GM10847 (cell line): ENCODE results near the gene CELF5.

Source experiments
- POLR2A ChIP-seq: IDR thresholded peaks from 2 replicates; pipeline ENCODE4 v1.6.1; 2011; ENCODE audit not compliant: insufficient read length; ENCODE audit errors: extremely low read depth

The CELF5 gene

GRCh38 chr19:3224346-3225168 is at the start of gene CELF5:
Gene CELF5 (plus strand): TSS chr19:3224661. CDS start chr19:3224740, 79 bp downstream.
- TF ChIP-seq POLR2A, result no peak

DNA sequence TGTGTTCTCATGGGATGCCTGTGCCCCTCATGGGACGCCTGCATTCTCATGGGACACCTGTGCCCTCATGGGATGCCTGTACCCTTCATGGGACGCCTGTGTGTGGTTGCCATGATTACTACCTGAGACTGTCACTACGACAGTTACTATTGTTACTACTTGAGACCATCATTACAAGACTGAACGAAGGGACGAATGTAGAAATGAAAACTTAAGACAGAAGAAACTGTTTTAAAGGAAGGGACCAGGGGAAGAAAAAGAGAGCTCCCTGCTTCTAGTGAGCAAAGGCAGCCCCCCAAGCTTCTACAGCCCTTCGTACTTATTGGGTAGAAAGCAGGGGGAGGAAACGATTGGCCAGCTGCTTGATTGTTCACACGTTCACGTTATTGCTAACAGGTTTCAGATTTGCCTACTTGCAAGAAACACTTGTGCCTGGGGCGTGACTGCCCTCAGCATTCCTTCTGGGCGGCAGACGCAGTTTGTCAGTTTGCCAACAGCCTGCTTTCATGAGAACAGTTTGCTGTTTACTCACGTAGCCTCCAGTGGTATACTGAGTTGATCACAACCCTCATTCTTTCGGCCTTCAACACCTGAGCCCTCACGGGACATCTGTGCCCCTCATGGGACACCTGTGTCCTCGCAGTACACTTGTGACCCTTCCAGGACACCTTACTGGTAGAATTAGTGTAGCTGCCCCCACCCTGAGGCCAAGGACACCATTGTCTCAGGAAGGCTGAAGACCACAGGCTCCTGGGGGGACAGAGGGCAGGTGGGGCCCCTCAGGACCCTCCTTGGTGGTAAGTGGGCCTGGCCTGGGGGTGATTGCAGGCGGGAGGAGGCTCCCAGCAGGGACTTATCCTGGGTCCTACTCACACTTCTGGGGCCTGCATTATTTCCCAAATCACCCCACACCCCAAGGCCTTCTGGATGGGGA is 48.4 kb upstream of the CELF5 start:
- TF ChIP-seq POLR2A, result no peak

GRCh38 chr19:3176715-3177501 is 47.6 kb upstream of the CELF5 start:
- no peak for TF ChIP-seq POLR2A

DNA sequence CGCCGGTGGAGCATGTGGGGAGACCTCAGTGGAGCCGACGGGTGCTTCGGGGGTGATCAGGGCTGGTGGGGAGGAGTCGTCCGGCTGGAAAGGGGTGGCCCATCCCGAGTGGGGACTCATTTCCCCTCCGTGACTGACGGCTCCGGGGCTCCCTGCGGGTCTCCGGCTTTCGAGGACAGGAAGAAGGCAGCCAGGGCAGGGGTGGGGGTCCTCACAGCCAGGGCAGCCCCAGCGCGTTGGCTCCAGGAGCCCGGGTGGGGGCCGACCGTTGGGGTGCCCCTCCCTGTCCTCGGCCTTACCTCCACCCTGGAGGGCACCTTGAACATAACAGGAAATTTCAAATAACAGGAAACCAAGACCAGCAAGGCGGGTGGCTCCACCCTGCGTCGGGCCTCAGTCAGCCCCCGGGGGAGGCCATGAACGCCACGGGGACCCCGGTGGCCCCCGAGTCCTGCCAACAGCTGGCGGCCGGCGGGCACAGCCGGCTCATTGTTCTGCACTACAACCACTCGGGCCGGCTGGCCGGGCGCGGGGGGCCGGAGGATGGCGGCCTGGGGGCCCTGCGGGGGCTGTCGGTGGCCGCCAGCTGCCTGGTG is 46.0 kb upstream of the CELF5 start, which contains the start of gene S1PR4:
S1PR4 (plus strand) TSS at position 393 of the 596 bp plus-strand sequence; CDS start at position 417, 24 bp downstream.
- peak; percentile 76 for TF ChIP-seq POLR2A

DNA sequence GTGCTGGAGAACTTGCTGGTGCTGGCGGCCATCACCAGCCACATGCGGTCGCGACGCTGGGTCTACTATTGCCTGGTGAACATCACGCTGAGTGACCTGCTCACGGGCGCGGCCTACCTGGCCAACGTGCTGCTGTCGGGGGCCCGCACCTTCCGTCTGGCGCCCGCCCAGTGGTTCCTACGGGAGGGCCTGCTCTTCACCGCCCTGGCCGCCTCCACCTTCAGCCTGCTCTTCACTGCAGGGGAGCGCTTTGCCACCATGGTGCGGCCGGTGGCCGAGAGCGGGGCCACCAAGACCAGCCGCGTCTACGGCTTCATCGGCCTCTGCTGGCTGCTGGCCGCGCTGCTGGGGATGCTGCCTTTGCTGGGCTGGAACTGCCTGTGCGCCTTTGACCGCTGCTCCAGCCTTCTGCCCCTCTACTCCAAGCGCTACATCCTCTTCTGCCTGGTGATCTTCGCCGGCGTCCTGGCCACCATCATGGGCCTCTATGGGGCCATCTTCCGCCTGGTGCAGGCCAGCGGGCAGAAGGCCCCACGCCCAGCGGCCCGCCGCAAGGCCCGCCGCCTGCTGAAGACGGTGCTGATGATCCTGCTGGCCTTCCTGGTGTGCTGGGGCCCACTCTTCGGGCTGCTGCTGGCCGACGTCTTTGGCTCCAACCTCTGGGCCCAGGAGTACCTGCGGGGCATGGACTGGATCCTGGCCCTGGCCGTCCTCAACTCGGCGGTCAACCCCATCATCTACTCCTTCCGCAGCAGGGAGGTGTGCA is 45.3 kb upstream of the CELF5 start:
- TF ChIP-seq POLR2A, result no peak

DNA sequence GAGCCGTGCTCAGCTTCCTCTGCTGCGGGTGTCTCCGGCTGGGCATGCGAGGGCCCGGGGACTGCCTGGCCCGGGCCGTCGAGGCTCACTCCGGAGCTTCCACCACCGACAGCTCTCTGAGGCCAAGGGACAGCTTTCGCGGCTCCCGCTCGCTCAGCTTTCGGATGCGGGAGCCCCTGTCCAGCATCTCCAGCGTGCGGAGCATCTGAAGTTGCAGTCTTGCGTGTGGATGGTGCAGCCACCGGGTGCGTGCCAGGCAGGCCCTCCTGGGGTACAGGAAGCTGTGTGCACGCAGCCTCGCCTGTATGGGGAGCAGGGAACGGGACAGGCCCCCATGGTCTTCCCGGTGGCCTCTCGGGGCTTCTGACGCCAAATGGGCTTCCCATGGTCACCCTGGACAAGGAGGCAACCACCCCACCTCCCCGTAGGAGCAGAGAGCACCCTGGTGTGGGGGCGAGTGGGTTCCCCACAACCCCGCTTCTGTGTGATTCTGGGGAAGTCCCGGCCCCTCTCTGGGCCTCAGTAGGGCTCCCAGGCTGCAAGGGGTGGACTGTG is 44.6 kb upstream of the CELF5 start:
- TF ChIP-seq POLR2A, result no peak

DNA sequence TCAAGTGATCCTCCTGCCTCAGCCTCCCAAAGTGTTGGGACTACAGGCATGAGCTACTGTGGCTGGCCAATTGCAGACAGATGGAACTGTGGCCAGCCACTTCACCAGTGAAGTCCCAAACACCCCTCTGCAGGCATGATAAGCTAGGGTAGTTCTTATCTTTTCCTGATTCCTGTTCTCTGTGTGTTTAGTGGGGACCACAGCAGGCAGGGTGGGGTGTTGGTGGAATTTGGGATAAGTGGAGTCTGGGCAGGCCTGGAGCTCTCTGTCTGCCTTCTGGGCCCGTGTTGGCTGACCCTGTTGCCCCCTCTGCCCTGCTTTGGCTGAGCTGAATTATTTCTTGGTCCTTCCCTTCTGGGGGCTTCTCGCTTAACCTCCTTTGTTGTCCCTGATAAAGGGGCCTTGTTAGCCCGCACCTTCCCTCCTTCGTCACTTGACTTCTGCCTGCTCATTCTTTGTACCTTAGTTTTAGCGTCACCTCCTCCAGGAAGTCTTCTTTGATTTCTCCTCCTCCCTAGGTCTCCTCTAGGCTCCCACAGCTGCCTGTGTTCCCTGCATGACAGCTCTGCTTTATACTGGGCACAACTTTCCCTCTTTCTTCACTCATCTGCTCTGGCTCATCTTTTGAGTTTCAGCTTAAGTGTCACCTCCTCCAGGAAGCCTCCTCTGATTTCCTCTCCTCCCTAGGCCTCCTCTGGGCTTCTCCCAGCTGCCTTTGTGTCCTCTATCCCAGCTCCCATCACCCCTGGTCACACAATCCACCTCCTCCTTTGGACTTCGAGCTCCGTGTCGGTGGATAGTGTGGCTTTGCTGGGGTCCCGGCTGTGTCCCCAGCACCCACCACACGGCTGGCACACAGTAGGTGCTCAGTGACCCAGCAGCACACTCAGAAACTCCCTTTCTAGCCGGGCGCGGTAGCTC is 40.5 kb upstream of the CELF5 start:
- TF ChIP-seq POLR2A, result no peak

DNA sequence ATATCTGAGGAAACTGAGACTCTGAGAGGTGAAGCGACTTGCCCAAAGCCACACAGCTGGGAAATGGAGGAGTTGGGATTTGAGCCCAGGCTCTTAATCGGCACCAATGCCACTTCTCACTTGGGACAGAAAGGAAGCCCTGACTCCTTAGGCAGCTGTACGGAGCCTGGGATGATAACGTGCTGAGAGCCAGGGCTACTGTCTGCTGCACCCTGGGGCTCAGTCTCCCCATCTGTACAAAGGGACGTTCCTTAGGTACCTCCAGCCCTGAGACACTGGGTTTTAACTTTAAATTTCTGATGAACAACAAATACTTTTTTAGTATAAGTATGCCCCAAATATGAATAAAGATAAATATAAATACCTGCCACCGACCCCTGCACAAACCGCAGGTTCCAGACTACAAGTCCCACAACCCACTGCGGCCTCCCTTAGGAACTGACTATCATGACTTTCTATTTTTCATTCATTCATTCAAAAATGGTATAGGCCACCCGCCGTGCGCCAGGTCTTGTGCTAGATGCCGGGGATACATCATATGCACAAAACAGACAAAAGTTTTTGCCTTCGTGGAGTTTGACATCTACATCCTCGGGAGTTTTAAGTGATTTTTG is 39.5 kb upstream of the CELF5 start:
- TF ChIP-seq POLR2A, result no peak

- peak; percentile 57 for TF ChIP-seq POLR2A
Measured at GRCh38 chr19:3185461-3186159, 38.9 kb upstream of the CELF5 start, which contains the start of gene NCLN. Gene NCLN (plus strand): TSS chr19:3185930. CDS start chr19:3186031, 101 bp downstream.

GRCh38 chr19:3186160-3186688 is 38.2 kb upstream of the CELF5 start:
- TF ChIP-seq POLR2A, result no peak
